Stimulated activated CD8-positive, alpha-beta memory T cell treated with anti-CD3 and anti-CD28 coated beads, Interleukin-15, amount 100 ng/mL, for 48 hours (primary cell): Measurements from ENCODE around the gene SETD3.

Source experiments
- DNase-seq, 2 donors: peaks; one replicate each; pipeline ENCODE4 v3.0.0-alpha.2; 2020; ENCODE audit warnings: low read depth in 2 of 2

Gene SETD3

DNA sequence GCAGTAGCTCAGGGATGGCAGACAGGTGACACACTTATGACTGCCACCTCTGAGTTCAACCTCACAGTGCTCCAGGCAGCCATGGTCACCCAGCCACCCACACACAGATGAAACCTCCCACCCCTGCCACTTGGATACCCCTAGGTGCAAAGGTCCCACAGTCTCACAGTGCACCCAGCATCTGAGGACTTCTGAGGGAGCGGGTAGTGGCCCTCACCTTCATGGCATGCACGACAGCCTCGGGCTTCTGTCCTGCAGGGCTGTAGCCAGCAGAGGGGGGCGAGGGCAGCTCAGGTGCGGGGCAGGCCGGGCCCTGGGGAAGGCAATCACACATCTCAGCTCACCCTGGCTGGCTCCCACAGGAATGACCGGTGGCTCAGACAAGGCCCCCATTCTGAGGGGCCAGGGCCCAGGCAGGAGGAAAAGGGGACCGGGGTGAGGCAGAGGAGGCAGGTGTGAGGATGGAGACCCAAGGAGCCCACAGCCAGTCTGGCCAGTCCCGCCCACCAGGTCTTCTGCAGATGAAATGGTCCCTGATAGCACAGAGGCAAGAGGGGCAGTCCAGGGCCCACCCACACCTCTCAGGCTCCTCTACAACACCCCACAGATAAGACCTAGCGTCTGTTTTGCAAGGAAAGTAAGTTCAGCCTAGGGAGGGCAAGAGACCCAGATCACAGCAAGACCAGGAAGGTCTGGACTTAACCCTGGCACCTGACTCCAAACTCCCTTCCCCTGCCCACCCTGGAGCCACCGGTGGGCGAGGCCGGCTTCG is 36.4 kb upstream of the SETD3 start:
- DNase-seq: no peak

DNA sequence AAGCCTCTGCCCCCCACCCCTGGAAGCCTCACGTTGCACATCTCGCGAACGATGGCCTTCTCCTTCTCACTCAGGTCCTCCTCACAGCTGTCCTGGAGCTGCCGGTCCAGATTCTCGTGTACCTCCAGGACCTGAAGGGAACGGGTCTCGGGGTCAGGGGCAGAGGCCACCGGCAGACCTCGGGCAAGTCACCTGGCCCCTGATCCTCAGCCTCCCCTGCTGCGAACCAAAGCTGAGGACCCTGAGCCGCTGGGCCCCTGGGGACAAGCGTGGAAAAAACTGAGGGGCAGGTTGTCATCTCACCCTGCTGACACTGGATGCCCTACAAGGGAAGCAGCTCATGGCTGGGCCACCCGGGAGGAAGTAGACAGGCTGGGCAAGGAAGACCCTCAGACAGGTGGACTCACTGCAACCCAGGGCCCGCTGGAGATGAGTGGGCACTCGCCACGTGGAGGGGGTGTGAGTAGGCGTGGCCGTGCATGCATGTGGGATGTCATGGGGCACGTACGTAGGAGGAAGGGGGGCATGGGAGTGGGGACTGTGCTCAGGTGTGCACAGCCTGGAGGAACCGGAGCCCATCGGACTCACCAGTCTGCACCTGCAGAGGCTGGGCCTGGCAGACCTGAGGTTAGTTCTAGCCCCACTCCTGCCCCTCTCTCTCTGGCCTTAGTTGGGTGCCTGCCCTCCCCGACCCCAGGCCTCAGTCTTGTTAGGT is 35.7 kb upstream of the SETD3 start:
- DNase-seq: no peak

GRCh38 chr14:99515301-99516155 is 34.9 kb upstream of the SETD3 start:
- no peak for DNase-seq

- DNase-seq: no peak
These were observed 34.1 kb upstream of the SETD3 start for GRCh38 chr14:99514552-99515300.

- DNase-seq: no peak
These were observed 33.4 kb upstream of the SETD3 start for GRCh38 chr14:99513946-99514551.

DNA sequence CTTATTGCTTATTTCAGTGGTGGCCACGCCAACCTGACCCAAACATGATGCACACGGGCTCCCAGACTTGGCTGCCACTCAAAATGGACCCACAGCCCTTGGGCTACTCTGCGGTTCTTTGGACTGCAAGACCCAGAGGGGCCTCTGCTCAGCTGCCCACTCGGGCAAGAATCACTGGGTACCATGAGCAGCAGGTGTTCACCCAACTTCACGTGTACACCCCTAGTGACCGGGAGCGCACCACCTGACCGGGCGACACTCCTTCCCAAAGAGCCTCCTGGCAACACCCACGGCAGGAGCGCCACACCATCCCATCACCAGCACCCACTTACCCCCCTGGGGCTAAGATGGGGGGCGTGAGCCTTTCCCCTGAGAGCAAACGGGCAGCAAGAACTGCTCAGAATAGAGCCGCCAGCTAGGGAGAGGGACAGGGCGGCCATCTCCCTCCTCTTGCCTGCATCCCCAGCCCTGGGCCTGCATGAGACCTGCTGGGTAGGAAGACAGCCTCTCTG is 32.6 kb upstream of the SETD3 start:
- DNase-seq: no peak

DNA sequence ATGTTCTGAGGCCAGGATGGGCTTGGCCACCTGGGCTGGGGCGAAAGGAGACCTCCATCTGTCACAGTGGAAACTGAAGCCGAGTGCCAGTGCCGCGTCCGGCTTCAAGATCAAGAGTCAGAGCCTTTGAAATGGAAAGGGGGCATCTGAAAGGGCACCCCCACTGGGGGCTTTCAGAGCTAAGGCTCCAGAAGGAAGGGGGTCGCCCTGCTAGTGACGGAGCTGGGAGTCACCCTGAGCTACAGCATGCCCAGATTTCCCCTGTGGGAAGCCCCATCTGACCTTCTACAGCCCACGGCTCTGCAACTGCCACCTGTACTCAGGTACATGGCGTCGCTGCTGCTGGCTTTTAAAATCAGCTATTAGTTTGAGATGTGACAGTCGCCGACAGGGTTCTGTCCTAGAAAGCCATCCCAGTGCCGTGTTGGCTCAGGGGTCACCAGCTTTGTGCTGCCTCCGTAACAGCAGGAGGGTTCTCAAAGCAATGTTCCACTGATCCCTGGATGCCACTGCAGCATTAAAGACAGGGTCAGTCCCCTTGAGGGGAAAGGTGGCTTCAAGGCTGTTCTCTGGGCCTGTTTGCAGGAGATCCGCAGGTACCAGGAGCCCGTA is 32.0 kb upstream of the SETD3 start:
- no peak for DNase-seq

- DNase-seq: no peak
These were observed 31.4 kb upstream of the SETD3 start for GRCh38 chr14:99512110-99512449.

- no peak for DNase-seq
These were observed 30.9 kb upstream of the SETD3 start for GRCh38 chr14:99511421-99512109.

GRCh38 chr14:99510556-99511139 is 30.0 kb upstream of the SETD3 start:
- no peak for DNase-seq

- no peak for DNase-seq
These were observed 29.4 kb upstream of the SETD3 start for GRCh38 chr14:99509871-99510555.

DNA sequence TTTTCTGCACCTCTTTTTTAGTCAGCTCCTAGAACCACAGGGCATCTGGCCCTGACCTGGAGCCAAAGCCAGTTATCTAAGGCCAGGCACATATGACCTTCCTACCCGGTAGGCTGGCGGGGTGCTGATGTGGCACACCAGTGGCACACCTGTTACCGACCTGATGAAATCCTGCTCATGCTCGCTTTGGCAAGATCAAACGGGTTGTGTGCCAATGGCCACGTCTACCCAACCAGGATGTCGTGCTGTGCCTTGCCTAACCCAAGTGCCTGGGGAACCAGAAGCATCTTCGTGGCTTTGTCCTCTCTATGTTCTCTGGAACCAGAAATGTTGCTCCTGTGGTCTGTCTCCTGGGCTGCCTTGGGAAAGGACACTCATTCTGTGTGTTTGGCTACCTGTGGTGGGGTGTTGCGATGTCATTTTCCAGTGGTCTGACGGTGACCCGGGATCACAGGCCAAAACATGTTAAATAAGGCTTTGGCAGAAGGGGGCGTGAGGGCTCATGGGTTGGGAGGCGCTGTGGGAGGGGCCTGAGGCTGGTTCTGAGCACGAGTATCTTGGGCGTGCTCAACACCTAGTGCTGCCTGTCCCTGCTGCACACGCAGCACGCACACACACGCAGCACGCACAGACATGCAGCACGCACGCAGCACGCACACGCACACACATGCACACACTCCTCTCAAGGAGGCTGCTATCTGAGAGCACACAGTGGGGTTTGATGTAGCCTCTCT is 28.4 kb upstream of the SETD3 start:
- DNase-seq: no peak

DNA sequence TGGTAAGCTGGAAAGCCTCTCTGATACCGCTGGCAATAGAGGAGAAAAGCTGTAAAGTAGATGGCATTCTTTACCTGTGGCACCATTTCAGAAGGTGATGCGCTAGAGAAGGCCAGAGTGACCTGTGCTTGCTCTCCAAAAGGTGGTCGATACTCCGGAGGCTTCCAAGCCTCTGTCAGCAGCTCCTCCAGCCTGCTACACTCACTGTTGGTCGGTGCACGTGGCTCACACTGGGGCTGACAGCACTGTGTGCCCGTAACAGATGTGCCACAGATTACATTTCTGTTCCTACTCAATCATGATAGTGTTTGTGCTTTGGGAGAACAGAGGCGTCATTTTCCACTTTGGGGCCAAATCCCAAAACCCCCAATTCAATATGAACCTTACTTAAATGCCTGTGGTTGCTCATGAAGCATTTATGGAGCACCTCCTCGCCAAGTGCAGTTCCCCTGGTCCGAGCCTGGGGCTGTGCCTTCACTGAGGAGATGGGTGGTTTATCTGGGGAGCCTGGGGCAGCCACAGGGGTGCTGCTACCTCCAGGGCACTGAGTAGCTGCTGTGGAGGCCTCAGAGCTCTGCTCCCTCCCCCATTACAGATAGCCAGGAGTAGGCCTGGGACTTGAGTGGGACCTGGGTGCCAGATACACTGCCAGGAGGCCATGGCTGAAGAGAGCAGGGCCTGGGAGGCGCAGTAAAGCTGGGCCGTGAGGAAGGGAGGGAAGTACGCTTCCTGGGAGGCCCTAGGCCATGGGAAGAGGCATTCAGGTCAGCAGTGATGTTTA is 27.4 kb upstream of the SETD3 start:
- no peak for DNase-seq

- DNase-seq: no peak
These were observed 25.6 kb upstream of the SETD3 start for GRCh38 chr14:99506276-99506675.

DNA sequence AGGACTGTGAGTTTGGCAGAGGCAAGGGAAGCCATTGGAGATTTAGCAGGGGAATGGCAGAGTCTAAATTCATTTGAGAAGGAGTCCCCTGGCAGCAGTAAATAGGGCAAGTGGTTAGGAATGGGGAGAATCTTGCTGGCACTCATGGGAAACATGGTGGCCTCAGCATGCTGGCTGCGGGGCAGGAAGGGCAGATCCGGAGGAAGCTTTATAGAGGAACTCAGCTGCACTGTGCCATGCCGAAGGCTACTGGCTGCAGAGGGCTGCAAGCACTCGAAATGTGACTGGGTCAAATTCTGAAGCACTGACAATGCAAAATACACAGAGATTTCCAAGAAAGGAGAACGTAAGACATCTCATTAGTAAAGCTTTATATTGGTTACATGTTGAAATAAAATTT is 24.4 kb upstream of the SETD3 start:
- no peak for DNase-seq

- no peak for DNase-seq
These were observed 23.3 kb upstream of the SETD3 start for GRCh38 chr14:99503848-99504453.

GRCh38 chr14:99502989-99503421 is 22.3 kb upstream of the SETD3 start:
- DNase-seq: no peak
